ENCODE results near the gene ATG13. TPM values are rescaled to one million over a fixed set of nuclear protein-coding genes. Genes with fewer than 3 reads are reported as not detected.

The ATG13 gene
- total and polyA plus RNA-seq, 2 of the 8 experiments (the other 6 are each of a cell fraction or from before 2014, with no cell fraction given): 65.0 to 77.4 TPM

DNA sequence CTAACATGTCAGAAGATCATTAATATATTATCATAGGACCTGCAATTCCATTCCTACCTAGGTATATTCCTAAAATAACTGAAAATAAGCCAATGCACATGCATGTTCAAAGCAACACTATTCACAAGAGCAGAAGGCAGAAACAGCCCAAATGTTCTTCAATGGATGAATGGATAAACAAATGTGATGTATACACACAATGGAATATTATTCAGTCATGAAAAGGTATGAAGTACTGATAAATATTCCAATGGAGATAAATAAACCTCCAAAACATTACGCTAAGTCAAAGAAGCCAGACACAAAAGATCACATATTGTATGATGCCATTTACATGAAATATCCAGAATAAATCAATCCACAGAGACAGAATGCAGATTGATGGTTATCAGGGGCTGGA is 40.3 kb upstream of the ATG13 start:
- DNase-seq (ENCODE audit: low read depth in 1 of 2, low spot score in 2 of 2) (no peak), FAIRE-seq (no peak)
- Histone ChIP-seq H3K79me2 (ENCODE audit: control insufficient read depth in 1 of 2, insufficient read depth in 2 of 2, low read length in 2 of 2) (peaks cover 0 to 77% of the 10 kb centered on the region in 2 experiments; a peak in 2 of 4 replicates), H4K20me1 (replicated peaks in 1 of 2; ENCODE audit: control insufficient read depth in 1 of 2, insufficient read depth in 2 of 2, low read length in 2 of 2) (peaks cover 0 to 5% of the 10 kb centered on the region in 2 experiments), H3K4ac (replicated peaks; ENCODE audit: insufficient read length, low read depth, low read length) (no peak overlapping the region), H3K14ac (ENCODE audit: insufficient read length) (no peak overlapping the region), H2BK5ac (ENCODE audit: low read depth, low read length) (no peak overlapping the region), H3K4me2 (ENCODE audit: insufficient read depth in 1 of 2, low read depth in 2 of 2, low read length in 2 of 2) (no peak overlapping the region), H3K23me2 (ENCODE audit: low read depth, low read length) (no peaks in the 10 kb centered on the region), H2AFZ (ENCODE audit: low read length) (no peak overlapping the region), H4K8ac (ENCODE audit: extremely low read depth, insufficient read depth, low read length) (no peak overlapping the region), H2BK20ac (ENCODE audit: low read length) (no peak overlapping the region), H4K5ac (ENCODE audit: insufficient read length, low read depth, low read length) (no peak overlapping the region), H3K27me3 (replicated peaks in 1 of 4; ENCODE audit: control insufficient read depth in 3 of 4, extremely low read depth in 1 of 4, insufficient read depth in 3 of 4, low read length in 3 of 4) (no peaks in the 10 kb centered on the region), H3K9ac (replicated peaks in 1 of 4; ENCODE audit: extremely low read depth in 1 of 4, low read depth in 3 of 4, low read length in 3 of 4) (no peak overlapping the region), H3K36me3 (ENCODE audit: control insufficient read depth in 2 of 4, insufficient read depth in 4 of 4, low read length in 3 of 4) (no peaks in the 10 kb centered on the region), H3K4me1 (replicated peaks in 1 of 4; ENCODE audit: control insufficient read depth in 3 of 4, insufficient read depth in 4 of 4, low read length in 3 of 4) (no peaks in the 10 kb centered on the region), H3K23ac (ENCODE audit: insufficient read length) (no peak overlapping the region), H2BK12ac (ENCODE audit: low read depth, low read length) (no peak overlapping the region), H3K9me3 (ENCODE audit: insufficient read depth in 2 of 2, low read depth in 1 of 2, low read length in 1 of 2) (no peaks in the 10 kb centered on the region), H2AK5ac (ENCODE audit: low read depth, low read length) (no peak overlapping the region), H3K27ac (ENCODE audit: low read depth, low read length) (no peak overlapping the region), H2BK120ac (replicated peaks; ENCODE audit: low read depth, low read length) (no peak overlapping the region), H3K79me1 (ENCODE audit: low read depth, low read length) (peaks cover 2% of the 10 kb centered on the region; the same call in 1 of the 2 replicates), H4K91ac (replicated peaks; ENCODE audit: insufficient read length, low read length) (no peak overlapping the region), H3K18ac (ENCODE audit: extremely low read depth, low read length) (no peak overlapping the region), H3K56ac (replicated peaks; ENCODE audit: insufficient read length, low read depth, low read length) (no peak overlapping the region), H3K4me3 (ENCODE audit: extremely low read depth in 1 of 4, insufficient read depth in 2 of 4, low read depth in 3 of 4, low read length in 4 of 4) (no peak overlapping the region), H2BK15ac (ENCODE audit: low read length) (no peak overlapping the region)
- CTCF ChIA-PET (ENCODE audit: partially characterized antibody): interaction anchor here (1.1 kb wide), 1 partner anchor 41 kb away, joined by 3 read pairs; no protein-coding TSS in a partner anchor
- WGBS, 2 experiments (ENCODE audit: extremely low coverage in 1 of 2, insufficient coverage in 1 of 2, insufficient read length in 1 of 2, insufficient replicate concordance in 2 of 2, low coverage in 1 of 2, low lambda C conversion rate in 2 of 2, missing lambda C conversion rate in 1 of 2): 96% methylated on average over 1 of the region's 1 CpG; no CpG with 5 or more reads in 1 of the 2 experiments
- POLR2A ChIA-PET (ENCODE audit: partially characterized antibody): interaction anchor here (1.2 kb wide), 1 partner anchor 8 kb away, joined by 3 read pairs; no protein-coding TSS in a partner anchor
- TF ChIP-seq JUN (IDR thresholded peaks at IDR 0.05; ENCODE audit: low read depth, low read length) (no peak), YY1 (IDR thresholded peaks at IDR 0.05; ENCODE audit: low read depth, low read length) (no peak), NRF1 (IDR thresholded peaks at IDR 0.05; ENCODE audit: low read depth, low read length) (no peak), ASH2L (IDR thresholded peaks at IDR 0.05; ENCODE audit: low read length) (no peak), TAF7 (optimal IDR thresholded peaks at IDR 0.05; ENCODE audit: borderline replicate concordance, low read depth, low read length) (no peak), RAD21 (IDR thresholded peaks at IDR 0.05 in 1 of 2, conservative IDR thresholded peaks at IDR 0.05 in 1 of 2; ENCODE audit: low read depth in 2 of 2, low read length in 2 of 2) (no peak), SRF (IDR thresholded peaks at IDR 0.05; ENCODE audit: low read depth, low read length) (no peak), EZH2 (IDR thresholded peaks at IDR 0.05; ENCODE audit: low read depth, low read length, severe bottlenecking) (no peak), HDAC6 (IDR thresholded peaks at IDR 0.05; ENCODE audit: low read depth, low read length) (no peak), POLR2A (IDR thresholded peaks at IDR 0.05; ENCODE audit: control extremely low read depth in 1 of 2, low read depth in 2 of 2, low read length in 2 of 2) (no peak)
- TF ChIP-seq, protein P1, sequence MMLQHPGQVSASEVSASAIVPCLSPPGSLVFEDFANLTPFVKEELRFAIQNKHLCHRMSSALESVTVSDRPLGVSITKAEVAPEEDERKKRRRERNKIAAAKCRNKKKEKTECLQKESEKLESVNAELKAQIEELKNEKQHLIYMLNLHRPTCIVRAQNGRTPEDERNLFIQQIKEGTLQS (IDR thresholded peaks at IDR 0.05; ENCODE audit: insufficient read depth, low read depth, low read length): no peak
- TF ChIP-seq, protein P2, sequence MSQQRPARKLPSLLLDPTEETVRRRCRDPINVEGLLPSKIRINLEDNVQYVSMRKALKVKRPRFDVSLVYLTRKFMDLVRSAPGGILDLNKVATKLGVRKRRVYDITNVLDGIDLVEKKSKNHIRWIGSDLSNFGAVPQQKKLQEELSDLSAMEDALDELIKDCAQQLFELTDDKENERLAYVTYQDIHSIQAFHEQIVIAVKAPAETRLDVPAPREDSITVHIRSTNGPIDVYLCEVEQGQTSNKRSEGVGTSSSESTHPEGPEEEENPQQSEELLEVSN (IDR thresholded peaks at IDR 0.05): no peak

Data from H1 (cell line).